ENCODE data around the gene EYA2.

EYA2 gene

DNA sequence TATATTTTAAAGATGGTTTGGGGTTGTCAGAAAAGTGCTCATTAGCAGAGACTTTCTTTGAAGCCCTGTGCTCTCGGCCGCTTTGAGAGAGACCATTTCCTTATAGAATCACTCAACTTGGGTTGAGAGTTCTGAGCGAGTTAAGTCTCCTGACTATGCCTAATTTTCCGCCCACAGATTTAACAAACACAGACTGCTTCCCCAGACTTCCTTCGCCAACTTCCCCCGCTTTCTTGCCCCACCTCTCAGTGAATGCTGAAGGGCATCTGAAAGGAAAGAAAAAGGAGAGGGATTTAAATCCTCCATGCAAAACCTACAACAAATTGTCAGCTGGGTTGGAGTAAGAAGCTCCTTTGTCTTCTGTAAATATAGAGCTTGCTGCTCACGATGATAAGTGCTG is 224.0 kb downstream of the EYA2 start:
- no peak for DNase-seq

DNA sequence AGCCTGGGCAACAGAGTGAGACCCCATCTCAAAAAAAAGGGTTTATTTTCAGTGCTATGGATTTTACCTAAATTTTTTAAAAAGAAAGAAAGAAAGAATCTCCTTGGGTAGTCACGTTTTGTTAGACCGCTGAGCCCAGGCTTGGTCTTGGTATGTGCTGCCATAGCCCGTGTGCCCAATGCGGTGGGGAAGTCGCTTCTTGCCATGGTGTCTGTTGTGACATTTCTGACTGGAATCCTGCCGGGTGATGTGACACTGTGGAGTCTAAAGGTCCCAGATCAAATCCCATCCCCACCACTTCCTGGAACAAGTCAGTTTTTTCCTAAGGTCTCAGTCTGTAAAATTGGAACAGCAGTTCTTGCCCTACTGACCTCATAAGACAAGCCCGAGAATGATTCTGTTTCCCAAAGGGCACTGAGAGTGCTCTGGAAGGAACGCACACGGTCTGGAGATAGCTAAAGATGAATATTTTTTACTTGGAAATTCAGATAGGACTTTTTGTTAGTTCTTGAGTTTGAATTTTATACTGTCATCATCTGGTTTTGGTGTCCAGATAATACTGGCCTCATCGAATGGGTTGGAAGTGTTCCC is 225.8 kb downstream of the EYA2 start:
- DNase-seq: no peak

DNA sequence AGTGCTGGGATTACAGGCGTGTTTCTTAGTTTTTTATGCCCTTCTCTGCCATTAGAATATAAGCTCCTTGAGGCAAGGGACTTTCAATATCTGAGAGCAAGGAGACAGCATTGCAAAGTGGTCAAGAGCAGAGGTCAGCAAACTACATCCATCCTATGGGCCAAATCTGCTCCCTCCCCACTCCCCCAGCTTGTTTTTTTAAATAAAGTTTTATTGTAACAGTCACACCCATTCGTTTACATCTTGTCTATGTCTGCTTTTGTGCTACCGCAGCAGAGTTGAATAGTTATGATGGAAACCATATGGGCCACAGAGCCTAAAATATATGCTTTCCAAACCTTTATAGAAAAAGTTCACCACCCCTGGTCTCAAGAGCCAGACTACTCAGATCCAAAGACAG is 227.9 kb downstream of the EYA2 start:
- no peak for DNase-seq

DNA sequence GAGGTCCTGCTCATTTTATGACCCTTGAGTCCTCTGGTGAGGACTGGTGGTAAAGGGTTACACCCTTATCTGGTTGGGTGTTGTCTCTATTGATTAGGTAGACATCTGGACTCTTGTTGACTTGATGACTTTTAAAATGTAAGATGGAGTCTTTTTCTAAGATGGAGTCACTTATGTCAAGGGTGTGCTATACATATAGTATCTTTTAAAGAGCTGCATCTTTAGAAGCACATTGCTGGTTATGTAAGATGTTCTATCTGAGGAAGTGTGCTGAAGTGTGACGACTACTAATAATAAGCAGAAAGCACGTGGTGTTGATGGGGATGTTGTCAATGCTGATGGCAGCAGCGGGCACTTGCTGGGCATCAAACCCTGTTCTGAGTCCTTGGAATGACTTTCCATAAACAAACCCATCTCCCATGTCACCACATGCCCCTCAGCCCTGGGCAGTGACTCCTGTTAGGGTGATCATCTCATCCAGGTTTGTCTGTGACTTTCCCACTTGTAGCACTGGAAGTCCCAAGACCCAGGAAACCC is 229.6 kb downstream of the EYA2 start:
- no peak for DNase-seq

DNA sequence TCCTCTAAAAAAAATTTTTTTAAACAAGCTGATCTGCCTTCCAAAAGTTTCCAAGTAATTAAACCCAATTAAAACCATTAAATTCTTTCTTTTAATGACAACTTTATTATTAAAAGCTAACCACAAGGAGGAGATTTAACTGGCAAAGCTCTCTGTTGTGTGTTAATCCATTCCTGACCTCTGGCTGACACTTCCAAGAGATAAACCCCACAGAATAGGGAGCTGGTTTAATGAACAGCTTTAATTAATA is 230.8 kb downstream of the EYA2 start:
- DNase-seq: no peak

DNA sequence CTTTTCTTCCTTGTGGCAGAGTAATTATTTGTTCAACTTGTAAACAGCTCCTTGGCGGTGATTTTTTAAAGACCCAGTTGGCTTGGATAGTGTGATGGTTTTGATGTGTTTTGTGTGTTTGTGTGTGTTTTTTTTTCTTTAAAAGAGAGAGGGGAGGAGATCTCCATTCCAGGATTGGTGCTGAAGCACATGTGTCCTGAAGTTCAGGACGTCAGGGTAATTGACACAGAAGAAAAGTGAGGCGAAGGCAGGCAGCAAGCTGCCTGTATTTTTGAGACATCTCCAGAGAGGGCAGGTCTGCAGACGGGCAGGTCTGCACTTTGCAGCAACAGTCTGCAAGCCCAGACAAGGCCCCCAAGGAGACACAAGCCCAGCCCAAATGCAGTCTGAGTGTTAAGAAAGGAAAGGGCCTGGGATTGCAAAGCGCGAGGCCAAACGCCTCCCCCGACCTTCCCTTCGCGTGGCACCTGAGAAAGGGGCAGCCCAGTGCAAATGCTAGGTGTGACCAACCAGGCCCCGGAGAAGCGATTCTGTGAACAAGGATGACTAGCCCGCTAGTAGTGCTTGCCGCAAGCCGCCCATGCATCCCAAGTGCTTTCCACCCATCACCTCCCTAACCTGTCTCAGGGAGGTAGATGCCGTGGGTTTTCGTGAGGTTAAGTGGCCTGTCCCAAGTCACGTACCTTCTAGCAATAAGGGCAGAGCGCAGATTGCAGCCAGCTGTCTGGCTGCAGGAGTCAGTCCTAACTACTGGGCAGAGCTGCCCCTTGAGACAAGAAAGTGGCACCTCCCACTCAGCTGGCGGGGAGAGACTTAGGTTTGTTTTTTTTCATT is 231.3 kb downstream of the EYA2 start:
- no peak for DNase-seq

DNA sequence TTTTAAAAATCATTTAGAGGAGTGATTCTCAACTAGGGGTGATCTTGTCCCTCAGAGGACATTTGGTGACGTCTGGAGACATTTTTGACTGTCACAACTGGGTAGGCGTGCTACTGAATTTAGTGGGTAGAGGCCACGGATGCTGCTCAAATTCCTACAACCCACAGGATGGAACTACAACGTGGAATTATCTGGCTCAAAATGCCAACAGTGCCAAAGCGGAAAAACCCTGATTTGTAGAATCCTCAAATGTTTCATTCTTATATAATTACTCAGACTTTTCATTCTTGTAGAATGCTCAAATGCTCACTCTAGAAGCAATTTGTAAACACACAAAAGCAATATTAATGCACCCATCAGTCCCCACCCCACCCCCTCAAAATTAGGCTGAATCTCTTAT is 232.1 kb downstream of the EYA2 start:
- no peak for DNase-seq

DNA sequence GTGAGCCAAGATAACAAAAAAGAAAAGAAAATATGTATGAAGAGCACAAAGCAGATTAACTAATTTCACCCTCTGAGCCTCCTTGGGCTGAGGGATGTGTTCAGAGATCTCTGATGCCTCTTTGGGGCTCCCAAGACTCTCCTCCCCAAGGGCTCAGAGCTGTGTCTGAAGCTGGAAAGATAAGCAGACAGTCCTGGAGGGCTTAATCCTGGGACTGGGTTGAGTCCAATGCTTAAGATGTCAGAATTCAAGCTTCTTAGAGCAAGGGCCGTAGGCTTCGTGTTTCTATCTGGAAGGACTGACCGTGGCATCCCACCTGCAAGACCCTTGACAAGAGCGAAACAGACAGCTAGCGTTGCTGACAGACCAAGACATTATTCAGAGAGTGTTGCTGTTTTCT is 232.9 kb downstream of the EYA2 start:
- no peak for DNase-seq

DNA sequence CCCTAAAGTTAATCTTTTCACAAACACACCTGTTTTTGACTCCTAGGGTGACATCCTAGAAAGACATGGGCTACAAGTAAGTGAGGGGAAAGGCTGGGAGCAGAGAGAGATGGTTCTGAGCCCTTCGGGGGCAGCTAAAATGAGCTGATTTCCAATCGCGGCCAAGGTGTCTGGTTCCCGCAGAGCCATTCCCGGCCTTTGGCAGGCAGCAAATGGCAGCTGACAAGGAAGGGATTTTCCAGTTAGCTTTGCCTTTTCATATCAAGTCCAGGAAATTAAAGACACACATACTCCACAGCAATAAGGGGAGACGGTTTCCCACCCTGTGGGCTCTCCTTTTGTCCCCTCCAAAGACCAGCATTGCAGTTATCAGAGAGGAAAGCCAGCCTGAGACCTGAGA is 233.4 kb downstream of the EYA2 start:
- DNase-seq: no peak

DNA sequence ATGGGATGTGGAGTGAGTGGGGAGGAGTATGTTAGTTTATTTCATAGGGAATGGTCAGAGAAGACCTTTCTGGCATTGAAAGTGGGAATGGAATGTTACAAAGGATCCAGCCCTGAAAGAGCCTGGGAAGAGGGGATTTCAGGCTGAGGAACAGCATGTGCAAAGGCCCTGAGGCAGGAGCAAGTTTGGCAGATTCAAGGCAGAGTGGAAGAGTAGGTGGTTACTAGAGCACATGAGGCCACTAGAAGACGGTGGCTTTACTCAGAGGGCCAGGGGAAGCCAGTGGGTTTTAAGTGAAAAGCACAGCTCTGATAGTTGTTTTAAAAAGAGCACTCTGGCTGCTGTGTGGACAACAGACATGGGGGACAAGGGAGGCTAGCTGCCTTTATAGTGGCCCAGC is 234.7 kb downstream of the EYA2 start:
- no peak for DNase-seq

DNA sequence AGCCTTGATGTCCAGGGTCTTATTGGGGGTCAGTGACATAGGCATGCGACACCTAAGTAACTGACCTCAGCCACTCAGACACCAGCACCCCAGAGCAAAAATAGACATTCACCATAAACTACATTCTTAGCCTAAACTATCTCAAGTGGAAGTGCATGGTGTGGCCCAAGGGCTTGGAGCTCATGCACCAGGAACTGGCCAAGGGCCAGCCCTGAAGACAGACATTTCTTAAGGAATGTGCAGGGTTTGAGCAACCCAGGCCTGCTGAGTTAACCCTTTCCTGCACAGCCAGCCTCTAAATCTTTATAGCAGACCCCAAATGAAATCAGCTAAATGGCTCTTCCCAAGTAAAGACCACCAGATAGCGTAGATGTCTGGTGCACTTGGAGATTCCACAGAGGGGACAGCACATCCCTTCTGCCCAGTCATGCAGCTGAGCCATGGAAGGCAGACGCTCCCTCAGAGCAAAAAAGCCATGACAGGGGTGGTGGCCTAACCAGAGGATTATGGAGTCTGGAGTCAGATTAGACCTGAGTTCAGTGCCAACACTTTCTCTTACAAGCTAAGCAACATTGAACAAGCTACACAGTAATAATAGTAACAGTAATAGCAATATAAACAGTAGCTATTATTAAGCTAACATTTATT is 239.3 kb downstream of the EYA2 start:
- DNase-seq: no peak

DNA sequence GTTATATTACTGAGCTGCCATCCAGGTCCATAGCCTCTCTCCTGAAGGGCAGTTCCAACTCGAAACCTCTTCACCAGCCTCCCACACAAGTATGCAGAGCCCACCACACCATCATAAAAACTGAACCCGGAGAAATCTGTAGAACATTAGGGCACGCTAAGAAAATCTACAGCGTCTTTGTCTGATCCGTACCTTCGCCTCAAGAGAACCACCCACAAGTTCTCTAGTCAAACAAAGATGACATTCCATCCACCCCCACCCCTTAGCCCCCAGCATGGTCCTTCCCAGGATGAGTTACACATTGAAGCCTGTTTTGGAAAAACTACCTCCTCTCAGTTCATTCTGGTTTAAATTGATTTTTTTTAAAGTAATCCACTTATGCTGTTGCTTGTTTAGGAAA is 242.1 kb downstream of the EYA2 start:
- DNase-seq: no peak

DNA sequence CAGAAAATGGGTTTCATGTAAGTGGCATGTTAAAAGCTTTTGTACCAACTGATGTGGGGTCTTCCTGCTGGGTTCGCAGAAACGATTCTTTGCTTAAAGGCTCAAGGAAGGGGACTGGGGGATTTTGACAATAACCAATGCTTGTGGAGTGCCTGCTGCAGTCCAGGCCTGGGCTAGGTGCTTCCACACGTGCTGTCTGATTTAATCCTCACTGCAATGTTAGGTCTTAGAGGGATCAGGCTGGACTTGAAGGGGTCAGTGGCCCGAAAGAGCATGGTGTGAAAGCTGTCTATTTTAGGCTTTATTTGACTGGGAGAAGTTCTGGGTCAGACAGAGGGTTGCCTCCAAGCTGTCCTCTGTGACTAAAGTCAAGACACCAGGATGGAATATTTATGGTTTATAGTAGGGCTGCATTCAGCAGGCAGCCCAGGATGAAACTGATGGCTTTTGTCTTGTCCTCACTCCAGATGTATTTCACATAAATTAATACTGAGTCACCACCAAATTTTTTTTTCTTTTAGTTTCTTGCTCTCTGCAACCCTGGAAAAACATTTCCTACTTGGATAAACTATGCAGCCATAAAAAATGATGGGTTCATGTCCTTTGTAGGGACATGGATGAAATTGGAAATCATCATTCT is 242.7 kb downstream of the EYA2 start:
- DNase-seq: no peak

DNA sequence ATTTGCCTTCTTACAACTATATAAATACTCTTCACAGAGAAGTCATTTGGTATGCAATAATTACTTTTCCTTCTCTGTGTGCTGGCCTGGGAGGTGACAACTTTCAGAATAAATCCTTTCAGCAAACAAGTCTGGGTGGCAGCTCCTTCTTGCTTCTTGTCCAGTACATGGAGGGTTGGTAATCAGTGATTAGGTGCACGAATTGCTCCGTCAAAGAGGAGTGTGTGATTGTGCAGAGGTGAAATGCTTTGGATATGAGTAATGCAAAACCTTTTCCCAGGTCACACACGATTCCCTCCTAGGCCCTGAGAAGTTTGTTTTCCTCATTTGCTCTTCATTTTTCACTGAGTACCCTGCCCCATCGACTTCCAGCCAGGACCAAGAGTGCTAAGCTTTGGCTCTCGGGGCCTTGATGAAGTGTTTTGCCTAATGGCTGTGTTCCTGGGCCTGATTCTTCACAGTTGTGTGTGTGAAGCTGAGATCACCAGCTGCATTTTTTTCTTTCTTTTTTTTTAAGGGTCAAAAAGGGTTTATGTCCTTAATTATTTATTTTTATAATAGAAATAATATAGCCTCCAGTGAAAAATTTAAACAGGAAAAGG is 245.4 kb downstream of the EYA2 start:
- DNase-seq: no peak

DNA sequence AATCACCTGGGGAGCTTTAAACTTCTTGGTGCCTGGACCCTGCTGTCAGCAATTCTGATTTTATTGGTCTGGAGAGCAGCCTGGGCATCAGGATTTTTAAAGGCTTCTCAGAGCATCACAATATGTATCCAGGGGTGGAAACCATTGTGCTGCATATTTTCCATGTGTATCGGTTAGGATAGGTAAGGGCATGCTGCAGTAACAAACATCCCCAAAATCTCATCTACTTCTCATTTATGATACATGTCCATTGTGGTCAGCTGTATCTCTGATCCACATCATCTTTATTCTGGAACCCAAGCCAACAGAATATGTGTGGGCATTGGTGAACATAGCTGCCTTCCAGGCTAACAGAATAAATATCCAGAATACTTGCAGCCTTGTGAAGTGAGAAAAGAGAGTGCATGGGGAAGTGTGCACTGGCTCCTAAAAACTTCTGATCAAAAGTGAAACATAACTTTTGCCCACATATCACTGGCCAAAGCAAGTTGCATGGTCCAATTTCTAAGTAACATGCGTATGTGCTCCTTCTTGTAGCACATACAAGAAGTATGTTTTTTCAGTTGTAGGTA is 246.8 kb downstream of the EYA2 start:
- no peak for DNase-seq

DNA sequence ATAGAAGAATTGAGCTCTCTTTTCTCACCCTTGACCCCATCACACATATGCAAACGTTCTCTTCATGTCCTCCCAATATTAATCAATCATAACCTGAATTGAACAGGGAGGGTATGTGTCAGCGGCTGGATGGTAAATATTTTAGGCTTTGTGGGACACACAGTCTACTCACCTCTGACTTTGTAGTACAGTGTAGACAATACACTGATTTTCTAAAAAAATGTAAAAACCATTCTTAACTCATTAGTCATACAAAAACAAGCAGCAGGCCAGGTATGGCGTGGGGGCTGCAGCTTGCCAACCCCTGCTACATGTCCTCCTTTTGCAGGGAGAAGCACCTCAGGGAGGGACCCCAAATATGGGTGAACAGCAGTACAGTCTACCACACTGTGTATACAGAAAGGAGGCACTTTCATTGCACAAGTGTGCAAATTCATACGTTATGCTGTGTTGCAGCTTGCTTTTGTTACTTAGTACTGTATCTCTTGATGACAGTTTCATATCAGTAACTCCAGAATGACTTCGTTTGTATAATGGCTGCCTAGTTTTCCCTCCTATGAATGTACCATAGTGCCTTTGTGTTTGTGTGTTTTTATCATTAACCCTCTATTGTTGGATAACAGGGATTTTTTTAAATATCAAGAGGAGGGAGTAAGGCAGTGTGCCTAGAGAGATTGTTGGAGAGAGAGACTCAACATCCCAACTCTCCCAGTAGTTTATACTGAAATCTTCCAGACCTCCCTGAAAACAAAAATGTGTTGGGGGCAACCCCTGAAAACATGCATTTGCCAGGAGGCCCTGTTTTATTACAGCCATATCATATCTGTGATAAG is 247.5 kb downstream of the EYA2 start:
- DNase-seq: no peak

DNA sequence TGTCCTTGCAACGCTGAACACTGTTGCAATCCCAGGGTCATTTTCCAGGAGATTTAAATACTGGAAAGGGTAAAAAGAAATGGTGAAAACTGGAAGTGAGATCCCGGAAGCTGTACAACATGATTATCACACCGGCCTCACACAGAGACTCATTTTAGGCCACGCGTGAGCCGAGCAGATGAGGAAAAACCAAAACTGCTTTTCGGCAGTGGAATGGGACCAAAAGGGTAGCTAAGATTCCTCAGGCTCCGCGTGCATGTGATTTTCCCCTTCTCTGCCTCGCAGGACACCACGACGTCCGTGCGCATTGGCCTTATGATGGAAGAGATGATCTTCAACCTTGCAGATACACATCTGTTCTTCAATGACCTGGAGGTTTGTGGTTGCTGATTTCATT is 248.1 kb downstream of the EYA2 start:
- DNase-seq: no peak

DNA sequence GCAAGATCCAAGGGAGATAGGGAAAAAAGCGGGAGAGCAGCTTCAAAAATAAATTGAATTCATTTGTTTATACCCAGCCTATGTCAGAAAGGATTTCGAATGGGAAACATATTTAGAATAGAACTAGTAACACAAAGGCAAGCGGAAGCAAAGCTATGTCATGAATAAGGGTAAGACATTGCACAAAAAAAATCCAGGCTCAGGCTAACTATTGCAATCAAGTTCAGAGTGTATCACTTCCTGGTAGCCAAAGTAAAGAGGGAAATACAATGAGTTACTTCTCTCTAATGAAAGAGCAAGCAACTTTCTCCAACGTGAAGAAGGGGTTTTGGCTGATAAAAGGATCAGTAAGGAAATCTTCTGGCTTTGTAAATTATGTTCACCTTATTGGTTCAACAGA is 249.0 kb downstream of the EYA2 start:
- no peak for DNase-seq

DNA sequence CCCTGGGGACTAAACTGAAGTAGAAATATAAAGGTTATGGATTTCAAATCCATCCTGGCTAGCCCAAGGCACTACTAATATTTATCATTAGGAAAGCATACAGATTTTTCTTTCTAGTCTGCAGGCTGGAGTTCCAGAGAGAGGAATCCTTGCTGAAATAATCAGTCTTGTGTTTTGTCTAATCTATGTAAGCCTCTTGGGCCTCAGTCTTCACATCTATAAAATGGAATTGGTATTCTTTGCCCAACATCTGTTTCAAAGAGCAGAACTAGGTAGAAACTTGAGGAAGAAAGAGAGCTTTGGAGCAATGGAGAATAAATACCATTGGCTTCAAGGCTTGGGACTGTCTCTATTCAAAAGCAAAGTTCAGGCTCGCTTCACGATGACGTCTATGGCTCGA is 249.8 kb downstream of the EYA2 start:
- DNase-seq: no peak

DNA sequence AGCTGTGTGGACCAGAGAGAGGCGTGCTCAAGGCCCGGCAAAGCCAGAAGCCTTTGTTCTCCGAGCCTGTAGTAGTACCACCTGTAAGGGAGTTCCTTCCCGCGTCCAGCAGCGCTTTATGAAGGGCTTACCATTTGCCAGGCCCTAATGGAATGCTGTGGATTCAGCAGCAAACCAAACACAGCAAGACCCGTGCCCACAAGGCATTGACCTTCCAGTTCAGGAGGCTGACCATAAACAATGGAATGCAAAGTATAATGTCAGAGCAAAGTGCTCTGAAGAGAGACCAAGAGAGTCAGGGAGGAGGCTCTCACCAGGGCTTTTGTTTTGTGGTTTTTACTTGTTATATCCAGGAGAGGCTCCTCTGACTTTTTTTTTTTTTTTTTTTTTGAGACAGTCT is 252.0 kb downstream of the EYA2 start:
- DNase-seq: no peak

DNA sequence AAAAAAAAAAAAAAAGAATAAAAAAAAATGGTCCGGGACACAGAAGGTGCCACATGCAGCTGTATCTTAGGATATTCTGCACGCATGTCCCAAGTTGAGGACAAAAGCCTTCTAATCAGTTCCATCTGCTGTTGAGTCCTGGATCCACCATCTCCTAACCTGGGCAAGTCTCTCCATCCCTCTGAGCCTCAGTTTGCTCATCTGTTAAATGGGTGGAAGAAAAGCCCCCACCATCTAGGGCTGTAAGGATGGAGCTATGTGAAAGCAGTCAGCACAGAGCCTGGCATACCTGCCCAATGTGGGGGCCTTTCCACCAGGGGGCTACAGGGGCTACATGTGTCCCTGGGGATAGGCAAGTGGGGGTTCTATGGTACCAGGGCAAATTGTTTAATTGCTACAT is 253.4 kb downstream of the EYA2 start:
- DNase-seq: no peak

DNA sequence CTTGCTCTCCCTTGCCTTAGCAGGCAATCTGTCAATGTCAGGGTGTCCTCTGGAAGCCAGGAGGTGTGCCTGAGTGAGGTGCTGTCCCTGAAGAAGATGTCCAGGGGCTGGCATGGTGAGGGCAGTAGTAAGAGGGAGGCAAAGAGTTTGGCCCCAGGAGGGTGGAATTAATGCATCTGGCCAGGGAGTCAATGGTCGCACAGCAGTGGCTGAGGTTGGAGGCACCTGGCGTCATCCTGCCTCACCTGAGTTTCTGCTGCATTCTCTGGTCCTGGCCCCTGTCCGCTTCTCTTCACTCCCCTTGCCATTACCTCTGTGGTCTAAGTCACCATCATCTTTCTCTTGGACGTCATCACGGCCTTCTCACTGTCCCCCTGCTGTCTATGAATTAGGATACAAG is 255.3 kb downstream of the EYA2 start:
- no peak for DNase-seq

Data from activated naive CD4-positive, alpha-beta T cell treated with Interleukin-2 at 50 U/mL for 16 hours (primary cell).